Hematopoietic multipotent progenitor cell treated with erythropoietin and hydrocortisone succinate and interleukin-3 and kit ligand, for 6 days (in vitro differentiated cells): ENCODE measurements around the gene GDF9.
"Not testable (repeated sequence)": the region's sequence is repeated elsewhere in the genome, so short reads cannot be mapped to it uniquely, and the experiment has no call there.

Source experiments
- DNase-seq: peaks from one replicate; pipeline ENCODE4 v3.0.0-alpha.2; 2015

The GDF9 gene

DNA sequence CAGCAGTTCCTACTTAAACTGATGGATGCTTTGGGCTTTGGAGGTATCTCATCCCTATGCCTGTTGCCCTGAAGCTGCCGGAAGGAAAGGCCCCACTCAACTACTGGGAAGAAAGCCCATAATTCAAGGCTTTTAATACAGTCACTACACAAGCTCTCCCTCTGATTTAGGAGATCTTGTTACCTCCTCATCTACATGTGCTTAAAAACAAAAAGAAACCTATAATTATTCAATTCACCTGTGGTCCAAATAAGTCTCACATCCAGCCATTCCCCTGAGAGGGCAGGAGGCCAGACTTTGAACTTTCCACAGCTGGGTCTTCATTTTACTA, 6.5 kb upstream of the GDF9 start:
- no peak for DNase-seq

DNA sequence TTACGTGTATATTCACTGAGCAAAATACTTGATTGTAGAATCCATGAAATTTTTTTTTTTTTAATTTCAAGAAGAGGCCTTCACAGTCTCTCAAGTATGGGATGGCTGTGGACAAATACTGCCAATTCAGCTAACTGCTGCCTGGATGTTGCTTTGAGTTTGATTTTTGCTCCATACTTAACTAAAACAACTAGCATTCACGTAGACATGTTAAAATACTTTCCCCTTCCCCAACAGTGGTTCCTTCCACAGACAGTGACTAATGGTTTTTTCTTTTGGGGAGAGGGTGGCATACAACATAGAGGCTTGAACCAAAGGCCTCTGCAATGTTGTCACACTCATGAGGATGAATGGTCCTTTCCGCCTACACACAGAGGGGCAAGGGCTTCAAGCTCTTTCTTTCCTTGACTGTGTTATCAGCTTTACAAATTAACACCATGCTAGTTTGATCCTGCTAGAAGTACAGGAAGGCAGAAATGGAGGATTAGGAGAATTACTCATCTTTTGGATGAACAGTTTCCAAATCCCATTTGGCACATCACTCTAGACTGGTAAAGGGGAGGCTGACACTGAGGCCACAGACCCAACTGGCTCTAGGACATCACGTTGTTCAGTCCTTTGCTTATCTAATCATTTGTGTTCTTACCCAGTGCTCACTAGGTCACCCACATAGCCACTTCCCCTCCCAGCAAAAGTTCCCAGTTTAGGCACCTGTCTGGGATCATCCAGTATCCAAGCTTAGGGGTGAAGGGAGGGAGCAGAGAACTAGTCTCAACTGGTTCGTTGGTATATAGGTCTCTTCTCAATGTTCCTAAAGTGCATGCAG, 5.4 kb upstream of the GDF9 start:
- no peak for DNase-seq

DNA sequence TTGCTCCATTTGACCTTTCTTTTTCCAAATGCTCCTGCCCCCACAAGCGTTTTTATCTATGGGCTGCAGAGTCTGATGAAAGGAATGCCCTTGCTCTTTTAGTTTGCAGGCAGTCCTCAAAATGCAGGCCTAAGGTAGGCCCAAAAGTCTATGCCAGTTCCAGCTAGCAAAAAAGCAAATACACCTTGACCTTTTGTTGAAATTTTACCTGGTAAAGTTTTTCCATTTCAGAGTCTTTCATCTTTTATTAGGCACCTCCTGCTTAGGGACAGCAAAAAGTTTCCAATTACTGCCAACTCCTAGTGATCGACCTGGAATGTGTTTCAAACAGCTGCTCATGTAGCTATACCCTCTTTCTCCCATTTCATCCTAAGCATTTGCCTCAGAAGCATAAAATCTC, 4.5 kb upstream of the GDF9 start:
- no peak for DNase-seq

DNA sequence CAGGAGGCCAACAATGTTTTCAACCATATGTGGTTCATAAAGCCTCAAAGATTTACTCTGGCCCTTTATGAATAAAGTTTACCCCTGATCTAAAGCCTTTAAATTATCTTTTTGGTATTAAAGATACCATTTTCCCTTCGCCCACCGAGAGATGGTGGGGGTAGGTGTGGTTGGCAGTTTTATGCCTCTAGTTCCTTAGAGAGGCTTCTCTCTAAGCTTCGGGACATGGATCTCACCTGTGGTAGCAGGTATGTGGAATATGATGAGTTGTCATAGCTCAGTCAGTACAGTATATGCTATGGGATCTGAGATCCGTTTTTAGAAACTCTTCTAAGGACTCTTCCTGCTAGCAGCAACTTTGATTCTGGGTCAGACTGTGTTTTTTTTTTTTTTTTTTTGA, 2.5 kb upstream of the GDF9 start:
- no peak for DNase-seq

DNA sequence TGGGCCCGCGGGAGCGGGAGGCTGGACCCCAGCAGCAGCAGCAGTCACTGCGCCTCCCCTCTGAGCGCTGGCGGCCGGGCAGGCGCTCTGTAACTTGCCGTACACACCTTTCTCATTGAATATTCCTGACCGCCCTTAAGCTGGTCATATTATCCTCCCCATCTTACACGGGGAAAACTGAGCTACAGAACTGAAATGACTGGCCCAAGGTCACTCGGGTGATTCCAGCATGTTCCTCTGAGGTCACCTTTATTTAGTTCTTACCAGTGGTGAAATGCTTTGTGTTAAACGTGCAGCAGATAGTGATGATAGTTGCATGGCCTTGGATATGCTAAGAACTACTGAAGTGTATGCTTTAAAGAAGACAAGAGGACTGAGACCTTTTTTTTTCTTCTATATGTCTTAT, 780 bp upstream of the GDF9 start:
- no peak for DNase-seq

DNA sequence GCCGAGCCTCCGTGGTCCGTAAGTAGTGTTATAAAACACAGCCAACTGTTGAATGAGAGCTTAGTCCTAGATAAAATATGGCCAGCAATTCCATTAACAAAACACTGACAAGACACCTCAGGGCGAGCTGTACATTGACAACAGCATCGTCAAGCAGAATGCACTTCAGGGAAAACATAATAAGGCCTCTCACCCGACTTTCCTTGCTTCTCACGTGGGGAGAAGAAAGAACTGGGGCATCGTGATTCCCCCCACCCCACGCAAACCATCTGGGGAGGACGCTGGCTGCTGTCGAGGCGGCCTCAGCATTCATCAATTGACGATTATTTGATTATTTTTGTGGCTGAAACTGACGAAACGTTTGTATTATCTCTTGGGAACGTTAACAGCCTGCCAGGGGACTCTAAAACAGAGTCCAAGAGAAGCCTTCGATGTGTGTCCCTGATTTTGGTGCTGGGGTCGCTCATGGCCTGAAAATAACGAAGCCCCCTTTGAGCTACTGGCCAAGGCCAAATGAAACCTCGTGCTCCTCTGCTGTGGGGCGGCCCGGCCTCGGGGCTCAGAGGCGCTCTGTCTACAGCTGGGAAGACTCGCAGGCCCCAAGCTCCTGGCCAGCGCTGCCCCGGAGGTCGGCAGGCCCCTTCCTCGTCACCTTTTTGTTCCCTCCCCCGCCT, 464 bp downstream of the GDF9 start:
- no peak for DNase-seq

DNA sequence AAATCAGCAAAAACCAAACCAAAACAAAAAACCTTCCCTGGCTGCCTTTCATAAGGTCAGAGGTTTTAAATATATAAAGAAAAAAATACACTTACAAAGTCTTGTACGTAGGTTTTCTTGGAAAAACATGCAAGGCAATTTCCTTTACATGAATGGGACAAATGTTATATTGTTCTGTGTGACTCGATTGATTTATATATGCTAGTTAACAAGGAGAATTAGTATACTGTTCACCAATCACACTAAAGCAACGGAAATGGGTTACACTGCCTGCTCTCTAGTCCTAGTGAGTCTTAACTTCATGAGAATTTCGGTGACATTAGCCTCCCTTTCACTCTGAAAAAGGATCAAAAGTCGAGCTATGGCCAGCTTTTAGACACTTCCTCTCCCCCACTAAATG, 5.5 kb downstream of the GDF9 start:
- DNase-seq = no peak

DNA sequence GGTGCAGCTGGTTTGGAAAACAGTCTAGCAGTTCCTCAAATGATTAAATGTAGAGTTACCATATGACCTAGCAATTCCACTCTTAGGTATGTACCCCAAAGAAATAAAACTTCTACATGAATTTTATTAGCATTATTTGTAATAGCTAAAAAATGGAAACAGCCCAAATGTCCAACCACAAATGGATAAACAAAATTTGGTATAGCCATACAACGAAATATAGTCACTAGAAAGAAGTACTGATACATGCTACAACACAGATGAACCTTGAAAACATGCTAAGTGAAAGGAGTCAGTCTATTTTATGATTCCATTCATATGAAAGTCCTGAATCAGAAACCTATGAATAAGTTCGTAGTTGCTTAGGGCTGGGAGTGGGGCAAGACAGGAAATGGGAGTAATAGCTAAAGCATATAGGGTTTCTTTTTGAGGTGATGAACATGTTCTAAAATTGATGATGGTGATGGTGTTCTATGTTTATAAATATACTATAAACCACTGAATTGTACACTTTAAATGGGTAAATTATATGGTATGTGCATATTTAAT, 6.3 kb downstream of the GDF9 start:
- DNase-seq = no peak

DNA sequence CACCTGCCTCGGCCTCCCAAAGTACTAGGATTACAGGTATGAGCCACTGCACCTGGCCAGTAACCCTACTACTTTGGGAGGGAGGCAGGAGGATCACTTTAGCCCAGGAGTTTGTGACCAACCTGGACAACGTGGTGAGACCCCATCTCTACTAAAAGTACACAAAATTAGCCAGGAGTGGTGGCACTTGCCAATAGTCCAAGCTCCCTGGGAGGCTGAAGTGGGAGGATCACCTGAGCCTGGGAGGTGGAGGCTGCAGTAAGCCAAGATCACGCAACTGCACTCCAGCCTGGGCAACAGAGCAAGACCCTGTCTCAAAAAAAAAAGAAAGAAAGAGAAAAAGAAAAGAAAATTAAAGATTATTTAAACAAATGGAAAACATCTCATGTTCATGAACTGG, 10.3 kb downstream of the GDF9 start:
- DNase-seq = no peak

DNA sequence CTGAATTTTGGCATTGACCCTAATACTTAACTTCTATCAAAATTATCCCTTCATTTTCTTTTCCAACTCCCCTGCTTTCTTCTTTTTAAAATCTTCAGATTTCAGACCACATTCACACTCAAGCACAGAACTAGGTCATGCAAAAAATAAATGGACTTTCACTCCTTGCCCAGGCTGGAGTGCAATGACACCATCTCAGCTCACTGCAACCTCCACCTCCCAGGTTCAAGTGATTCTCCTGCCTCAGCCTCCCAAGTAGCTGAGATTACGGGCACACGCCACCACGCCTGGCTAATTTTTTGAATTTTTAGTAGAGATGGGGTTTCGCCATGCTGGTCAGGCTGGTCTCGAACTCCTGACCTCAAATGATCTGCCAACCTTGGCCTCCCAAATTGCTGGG, 11.3 kb downstream of the GDF9 start:
- not testable (repeated sequence) for DNase-seq

DNA sequence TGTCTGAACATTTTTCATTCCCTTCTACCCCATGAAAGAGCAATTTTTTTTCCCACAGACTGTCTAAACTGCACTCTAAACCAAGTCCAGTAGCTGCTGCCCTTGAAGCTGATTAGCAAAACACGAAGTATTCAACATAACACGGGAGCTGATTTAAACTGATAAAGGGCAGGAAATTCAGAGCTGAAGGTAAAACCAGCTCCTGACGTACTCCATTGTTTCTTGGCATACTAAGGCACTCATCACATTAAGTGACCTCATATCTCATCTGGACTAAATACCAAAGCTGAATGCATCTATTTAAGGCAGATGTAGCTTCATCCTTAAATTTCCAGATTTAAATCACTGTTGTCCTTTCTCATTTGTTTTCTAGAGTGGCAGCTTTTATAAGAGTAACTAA, 12.0 kb downstream of the GDF9 start:
- no peak for DNase-seq

DNA sequence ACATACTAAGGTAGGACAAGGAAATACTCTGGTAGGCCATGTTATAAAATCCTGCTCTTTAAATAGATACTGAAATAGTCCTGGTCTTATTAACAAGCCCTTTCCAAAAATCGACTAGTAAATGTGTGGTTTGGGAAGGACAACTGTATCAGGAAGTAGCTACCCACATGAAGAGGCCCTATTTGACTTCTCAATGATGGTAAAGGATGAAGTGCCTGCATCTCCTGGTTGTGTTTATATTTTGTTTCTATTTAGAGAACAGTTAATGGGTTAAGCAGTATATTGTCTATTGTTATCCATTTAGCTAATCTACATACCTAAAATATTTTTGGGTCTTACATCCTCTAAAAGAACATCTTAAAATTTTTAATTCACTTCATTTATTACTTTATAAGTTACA, 12.5 kb downstream of the GDF9 start:
- no peak for DNase-seq

DNA sequence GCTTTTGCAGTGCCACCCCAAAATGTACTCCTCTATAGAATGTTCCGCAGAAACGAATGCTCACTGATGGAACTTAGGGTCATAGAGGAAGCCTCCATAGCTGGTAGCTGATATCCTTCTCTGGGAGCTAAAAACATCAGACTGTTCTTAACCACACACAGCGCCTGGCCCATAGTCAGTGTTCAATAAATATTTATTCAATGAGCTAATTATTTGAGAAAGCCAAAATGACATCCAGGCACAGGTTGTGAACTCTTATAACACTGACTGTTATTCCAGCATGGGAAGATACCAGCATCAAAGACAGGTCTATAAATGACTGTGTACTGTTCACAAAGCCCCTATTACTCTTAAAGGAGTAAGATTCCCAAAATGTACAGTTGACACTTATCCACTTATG, 12.9 kb downstream of the GDF9 start:
- no peak for DNase-seq

DNA sequence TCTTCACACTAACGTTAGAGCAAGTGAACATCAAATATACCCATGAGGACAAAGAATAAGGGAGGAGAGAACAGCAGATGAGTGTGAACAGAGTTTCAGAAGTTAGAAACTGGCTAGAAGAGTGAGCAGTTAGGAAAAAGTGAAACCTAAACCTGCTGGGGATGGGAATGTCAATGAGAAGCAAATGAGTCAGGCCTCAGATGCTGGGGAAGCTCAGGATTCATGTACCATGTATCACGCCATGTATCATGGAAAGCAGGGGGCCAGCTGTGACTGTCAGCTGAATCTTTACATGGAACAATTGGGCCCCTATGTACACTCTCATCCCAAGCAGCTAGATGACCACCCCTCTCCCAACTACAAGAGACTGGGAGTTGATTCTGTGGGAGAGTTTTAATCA, 16.2 kb downstream of the GDF9 start:
- DNase-seq = no peak

DNA sequence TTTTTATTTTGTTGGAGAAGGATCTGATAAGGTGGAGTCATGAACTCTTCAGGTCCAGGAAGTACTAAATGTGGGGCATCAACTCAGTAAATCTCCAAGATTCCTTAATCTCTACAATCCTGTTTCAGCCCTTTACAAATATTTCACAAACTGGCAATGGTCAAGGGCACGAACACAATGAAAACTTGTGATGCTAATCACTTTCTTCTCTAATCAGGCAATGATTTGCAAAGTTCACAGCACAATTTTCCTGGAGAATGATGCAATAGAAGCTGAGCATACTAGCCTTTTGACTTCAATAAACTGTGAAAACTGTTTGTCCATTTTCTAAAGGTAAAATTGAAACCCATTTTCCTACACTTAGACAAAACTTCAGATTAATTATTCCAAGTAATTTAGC, 16.9 kb downstream of the GDF9 start:
- no peak for DNase-seq

DNA sequence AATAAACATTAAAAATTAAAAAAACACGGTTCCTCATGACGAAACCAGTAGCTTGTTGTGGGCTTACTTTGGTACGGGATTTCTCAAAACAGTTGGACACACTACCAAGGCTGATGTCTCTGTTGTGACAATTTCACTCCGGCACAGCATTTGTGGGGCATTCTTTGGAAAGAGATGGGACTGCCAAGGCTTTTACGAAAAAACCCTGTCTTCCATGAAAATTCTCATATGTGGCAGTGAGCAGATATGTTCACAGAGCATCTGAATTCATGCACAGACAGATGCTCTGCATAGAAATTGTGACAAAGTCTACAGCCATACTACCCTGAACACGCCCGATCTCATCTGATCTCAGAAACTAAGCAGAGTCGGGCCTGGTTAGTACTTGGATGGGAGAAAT, 18.0 kb downstream of the GDF9 start:
- DNase-seq = no peak

DNA sequence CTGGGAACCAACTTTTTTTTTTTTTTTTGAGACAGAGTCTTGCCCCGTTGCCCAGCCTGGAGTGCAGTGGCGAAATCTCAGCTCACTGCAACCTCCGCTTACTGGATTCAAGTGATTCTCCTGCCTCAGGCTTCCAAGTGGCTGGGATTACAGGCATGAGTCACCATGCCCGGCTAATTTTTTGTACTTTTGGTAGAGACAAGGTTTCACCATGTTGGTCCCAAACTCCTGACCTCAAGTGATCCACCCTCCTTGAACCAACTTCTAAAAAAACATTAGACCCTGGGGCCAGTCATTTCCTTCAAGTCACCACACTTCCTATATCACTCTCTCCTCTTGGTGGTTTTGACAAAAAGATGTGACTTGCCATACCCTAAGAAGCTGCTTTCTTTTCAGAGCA, 25.0 kb downstream of the GDF9 start:
- no peak for DNase-seq

DNA sequence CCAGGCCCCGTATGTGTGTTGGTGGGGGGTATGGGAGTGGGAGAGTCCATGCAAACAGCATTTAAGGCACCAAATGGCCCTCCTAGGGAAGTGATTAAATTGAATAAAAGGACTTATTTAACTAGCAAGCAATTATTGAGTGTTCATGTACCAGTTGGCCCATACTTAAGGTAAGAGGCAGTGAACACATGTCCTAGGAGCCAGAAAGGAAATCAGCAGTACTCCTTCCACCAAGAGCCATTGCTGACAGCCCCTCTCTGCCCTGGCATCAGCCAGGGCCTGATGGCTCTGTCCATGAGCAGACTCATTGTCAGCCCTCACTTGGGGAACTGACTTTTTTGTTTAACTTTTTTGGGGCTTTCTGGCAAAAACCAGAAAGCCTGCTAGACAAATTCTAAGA, 25.4 kb downstream of the GDF9 start:
- DNase-seq = no peak

DNA sequence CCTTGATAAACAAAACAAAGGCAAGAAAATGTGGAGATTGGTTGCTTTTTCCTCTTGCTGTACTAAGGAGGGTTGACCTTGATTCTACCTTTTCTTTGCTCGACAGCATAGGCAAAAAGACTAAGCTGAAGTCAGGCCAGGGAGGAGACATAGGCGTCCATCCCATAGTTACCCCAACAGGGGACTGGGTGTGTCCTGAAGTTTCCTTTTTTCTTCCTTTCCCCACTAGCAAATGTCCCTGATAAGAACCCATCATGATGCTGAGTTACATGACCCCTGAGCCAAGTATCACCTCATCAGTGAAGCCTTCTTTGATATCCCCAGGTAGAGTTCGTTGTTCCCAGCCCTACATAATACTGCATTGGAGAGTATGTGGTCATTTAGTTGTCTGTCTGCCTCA, 26.0 kb downstream of the GDF9 start:
- no peak for DNase-seq

DNA sequence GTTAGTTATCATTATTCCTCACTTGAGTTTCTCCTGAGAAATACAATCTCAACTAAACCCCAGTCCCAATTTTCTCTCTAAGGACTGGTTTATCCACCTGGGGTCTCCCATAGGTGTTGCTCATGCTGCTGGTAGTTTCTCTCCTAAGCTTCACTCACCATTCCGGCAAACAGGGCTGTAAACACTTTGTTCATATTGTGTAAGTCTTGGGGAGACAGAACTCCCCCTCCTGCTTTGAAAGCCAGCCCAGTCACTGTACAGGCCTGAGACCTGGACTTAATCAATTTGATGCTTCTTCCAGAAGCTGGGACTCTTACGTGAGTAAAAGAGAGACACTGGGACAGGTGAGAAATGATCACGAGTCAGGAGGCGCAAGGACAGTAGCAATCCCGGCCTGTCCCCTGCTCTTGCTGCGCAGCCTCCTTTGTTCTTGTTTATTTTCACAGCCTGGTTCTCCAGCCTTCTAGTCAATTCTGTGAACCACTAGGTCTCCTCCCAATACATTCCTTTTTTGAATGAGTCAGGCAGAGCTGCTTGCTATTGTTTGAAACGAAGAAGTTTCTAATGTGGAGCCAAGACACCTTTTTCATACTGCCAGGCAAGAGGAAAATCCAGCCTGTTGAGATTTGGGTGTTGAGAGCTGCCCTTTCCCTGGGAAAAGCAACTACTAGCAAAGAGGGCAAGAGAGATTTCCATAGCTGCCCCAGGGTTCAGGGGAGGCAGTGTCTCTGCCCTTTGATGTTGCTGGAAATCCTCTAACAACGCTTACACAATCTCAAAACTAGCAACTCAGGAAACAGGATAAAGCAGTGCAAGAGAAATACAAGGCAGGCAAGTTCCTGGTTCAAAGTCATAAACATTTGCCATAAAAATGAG, 26.6 kb downstream of the GDF9 start:
- no peak for DNase-seq

DNA sequence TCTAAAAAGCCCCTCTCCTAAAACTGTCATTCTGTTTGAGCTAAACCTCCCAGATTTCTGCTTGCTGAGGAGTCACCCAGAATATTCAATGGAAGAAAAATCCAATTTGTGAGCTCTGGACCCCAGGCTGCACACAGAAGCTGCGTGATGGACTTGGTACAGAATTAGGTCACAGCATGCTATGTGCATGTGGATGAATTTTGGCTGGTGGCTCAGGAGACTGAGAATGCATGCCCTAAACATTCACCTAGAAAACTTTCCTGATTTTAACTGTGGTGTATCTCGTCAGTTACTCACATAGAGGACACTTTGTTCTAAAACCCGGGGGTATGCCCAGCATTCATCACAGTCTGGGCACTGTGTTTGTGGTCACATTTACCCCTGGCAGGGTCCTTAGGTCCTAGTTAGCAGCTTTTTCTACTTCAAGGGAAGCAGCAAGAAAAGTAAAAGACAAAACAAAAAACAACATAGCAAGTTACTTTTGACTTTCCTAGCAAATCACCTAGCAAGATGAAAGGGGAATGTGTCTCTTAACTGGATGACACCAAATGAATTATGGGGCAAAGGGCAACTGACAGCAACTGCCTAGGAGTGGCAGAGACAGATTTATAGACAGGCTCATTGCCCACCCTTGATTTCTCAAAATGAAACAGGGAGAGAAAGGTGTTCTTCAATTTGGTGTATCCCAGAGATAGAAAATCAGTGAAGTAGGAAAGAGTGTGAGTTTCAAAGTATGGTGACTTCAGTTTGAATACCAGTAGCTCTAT, 27.6 kb downstream of the GDF9 start:
- no peak for DNase-seq

DNA sequence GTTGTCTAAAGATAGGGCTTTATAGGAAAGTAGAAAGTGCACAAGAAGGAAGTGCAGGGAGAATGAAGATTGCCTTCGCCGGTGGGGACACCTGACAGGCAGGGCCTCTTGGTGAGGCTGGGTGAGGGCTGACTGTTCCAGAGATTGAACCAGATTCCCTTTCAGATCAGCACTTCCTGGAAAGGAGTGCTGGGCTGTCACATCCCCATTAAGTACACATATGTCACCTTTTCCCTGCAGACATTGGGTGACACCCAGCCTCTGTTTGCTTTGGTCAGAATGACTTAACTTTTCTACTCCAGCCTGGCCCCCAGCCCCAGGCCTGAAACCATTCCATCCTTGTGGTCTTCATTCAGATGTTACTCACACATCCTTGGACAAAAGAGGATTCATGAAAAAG, 28.4 kb downstream of the GDF9 start:
- no peak for DNase-seq

DNA sequence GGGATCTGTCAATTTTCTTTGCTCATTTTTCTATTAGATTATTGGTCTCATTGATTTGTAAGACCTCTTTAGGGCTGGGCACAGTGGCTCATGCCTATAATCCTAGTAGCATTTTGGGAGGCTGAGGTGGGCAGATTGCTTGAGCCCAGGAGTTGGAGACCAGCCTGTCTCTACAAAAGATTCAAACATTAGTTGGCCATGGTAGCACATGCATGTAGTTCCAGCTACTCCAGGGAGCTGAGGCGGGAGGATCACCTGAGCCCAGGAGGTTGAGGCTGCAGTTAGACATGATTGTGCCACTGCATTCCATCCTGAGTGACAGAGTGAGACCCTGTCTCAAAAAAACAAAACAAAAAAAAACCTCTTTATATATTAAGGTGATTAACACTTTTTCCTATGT, 29.4 kb downstream of the GDF9 start:
- DNase-seq = no peak
